B cell (primary cell): ENCODE results near the gene ACKR2. TPM values are rescaled to one million over a fixed set of nuclear protein-coding genes. Genes with fewer than 3 reads are reported as not detected.

Source experiments
- ATAC-seq: fragments of 200-7000 bp; cut with Tn5 transposase; one replicate; pipeline ENCODE4 v1.10.0; 2021; ENCODE audit warnings: low read depth, mild to moderate bottlenecking, moderate number of reproducible peaks, moderate library complexity
- CTCF ChIA-PET: fragments of 350-600 bp; sonication (Branson Sonifier 250); formaldehyde crosslinking; loops from one replicate; lab custom pipeline; 2021; ENCODE audit warnings: antibody characterized with exemption, inconsistent platforms; lab: Charles Lee
- POLR2A ChIA-PET: fragments of 350-600 bp; sonication (Branson Sonifier 250); formaldehyde crosslinking; loops from one replicate; lab custom pipeline; 2021; ENCODE audit warnings: antibody characterized with exemption; lab: Charles Lee
- DNase-seq: peaks from one replicate; pipeline ENCODE4 v3.0.0; 2013
- H2AFZ ChIP-seq: 2 replicates; pipeline ENCODE4 v1.6.1; 2012; ENCODE audit warnings: mild to moderate bottlenecking, low read depth, low read length; ENCODE audit not compliant: insufficient read depth, poor library complexity, severe bottlenecking
- H3K27ac ChIP-seq, 2 donors: 1 replicate in 1 of 2; 2 replicates in 1 of 2; pipeline ENCODE4 v1.5.1; 2012 to 2013; ENCODE audit warnings: low read length in 2 of 2, mild to moderate bottlenecking in 2 of 2, moderate library complexity in 1 of 2
- H3K27me3 ChIP-seq, 4 experiments: fragments of 200-600 bp in 1 of 4; sonication (generic) in 1 of 4; replicated peaks in 1 of 4; 1 replicate in 2 of 4; 2 replicates in 2 of 4; pipeline versions ENCODE4 v1.6.1 to v1.7.0; 2013 to 2016; ENCODE audit warnings: low read length in 3 of 4, mild to moderate bottlenecking in 2 of 4, mixed read lengths in 1 of 4, moderate library complexity in 1 of 4; ENCODE audit not compliant: insufficient read depth in 4 of 4, control insufficient read depth in 3 of 4; ENCODE audit errors: control extremely low read depth in 1 of 4
- H3K36me3 ChIP-seq, 2 experiments: replicated peaks in 1 of 2; 1 replicate in 1 of 2; 2 replicates in 1 of 2; pipeline versions ENCODE4 v1.6.1 to v1.7.1; 2013; ENCODE audit warnings: low read length in 1 of 2; ENCODE audit not compliant: insufficient read depth in 2 of 2, control insufficient read depth in 1 of 2; ENCODE audit errors: control extremely low read depth in 1 of 2, extremely low read depth in 1 of 2
- H3K4me1 ChIP-seq, 2 donors: fragments of 200-600 bp in 1 of 2; sonication (generic) in 1 of 2; 1 replicate in 1 of 2; 2 replicates in 1 of 2; pipeline versions ENCODE4 v1.5.1 to v1.6.1; 2013 to 2017; ENCODE audit warnings: low read length in 2 of 2; ENCODE audit not compliant: control insufficient read depth in 2 of 2, insufficient read depth in 2 of 2
- H3K4me2 ChIP-seq: replicated peaks from 2 replicates; pipeline ENCODE3; 2012; ENCODE audit warnings: mild to moderate bottlenecking, low read depth, low read length; ENCODE audit not compliant: poor library complexity, severe bottlenecking
- H3K4me3 ChIP-seq, 5 experiments: fragments of 200-600 bp in 1 of 5; sonication (generic) in 1 of 5; 1 replicate in 3 of 5; 2 replicates in 2 of 5; pipeline versions ENCODE4 v1.5.1 to v1.7.0; 2011 to 2016; ENCODE audit warnings: low read length in 4 of 5, mild to moderate bottlenecking in 4 of 5, low read depth in 2 of 5, control low read depth in 1 of 5, moderate library complexity in 1 of 5; ENCODE audit not compliant: insufficient read depth in 1 of 5; ENCODE audit errors: control extremely low read depth in 1 of 5, extremely low read depth in 1 of 5
- H3K79me2 ChIP-seq: fragments of 200-600 bp; sonication (generic); one replicate; pipeline ENCODE4 v1.6.0; 2016; ENCODE audit warnings: low read length; ENCODE audit not compliant: control insufficient read depth, insufficient read depth
- H3K9ac ChIP-seq: fragments of 200-600 bp; sonication (generic); 2 replicates; pipeline ENCODE4 v1.6.1; 2017; ENCODE audit warnings: mild to moderate bottlenecking, low read length, moderate library complexity
- H3K9me3 ChIP-seq, 3 donors: one replicate each; pipeline versions ENCODE4 v1.6.1 to v1.7.1; 2013; ENCODE audit warnings: low read length in 2 of 3; ENCODE audit not compliant: control insufficient read depth in 2 of 3, insufficient read depth in 1 of 3; ENCODE audit errors: control extremely low read depth in 1 of 3
- H4K20me1 ChIP-seq: 2 replicates; pipeline ENCODE4 v1.6.0; 2012; ENCODE audit warnings: mild to moderate bottlenecking, low read length; ENCODE audit not compliant: insufficient read depth, control insufficient read depth, poor library complexity, severe bottlenecking
- H3K27ac Mint-ChIP-seq: one replicate; pipeline ENCODE4 v1.8.0; 2021; ENCODE audit warnings: mixed read lengths
- H3K27me3 Mint-ChIP-seq: one replicate; pipeline ENCODE4 v1.8.0; 2021; ENCODE audit warnings: mixed read lengths
- H3K4me1 Mint-ChIP-seq: one replicate; pipeline ENCODE4 v1.8.0; 2021; ENCODE audit warnings: mixed read lengths
- H3K4me3 Mint-ChIP-seq: one replicate; pipeline ENCODE4 v1.8.0; 2021; ENCODE audit warnings: mixed read lengths
- H3K9me3 Mint-ChIP-seq: one replicate; pipeline ENCODE4 v1.8.0; 2022; ENCODE audit warnings: mixed read lengths; ENCODE audit not compliant: insufficient read depth
- CTCF ChIP-seq: fragments of 200-600 bp; IDR thresholded peaks from one replicate; pipeline ENCODE4 v1.8.0; 2022; ENCODE audit warnings: antibody characterized with exemption, mild to moderate bottlenecking
- EZH2 ChIP-seq: IDR thresholded peaks from 2 replicates; pipeline ENCODE4 v1.6.1; 2012; ENCODE audit warnings: borderline replicate concordance, low read depth, mild to moderate bottlenecking, moderate library complexity, low read length; ENCODE audit not compliant: insufficient read depth, poor library complexity, severe bottlenecking
- WGBS: methylation state at CpG from one replicate; pipeline ENCODE4 v1.1.5; 2013; ENCODE audit warnings: missing lambda C conversion rate; ENCODE audit not compliant: insufficient coverage; 5-methylcytosine and 5-hydroxymethylcytosine counted together
- intact Hi-C: fragments of 100-400 bp; cut with micrococcal nuclease; formaldehyde crosslinking; loops from one replicate; pipeline ENCODE4 v1.10.0; 2022
- polyA plus RNA-seq: library from polyadenylated mRNA; depleted of rRNA; stranded (reverse); fragments of >200 nt; gene quantifications from 2 replicates; pipeline ENCODE4 v1.2.3, GENCODE V29; 2012
- total RNA-seq, 2 donors: library from RNA; stranded (reverse); fragments of 120-200 nt in 1 of 2; gene quantifications; 1 replicate in 1 of 2; 2 replicates in 1 of 2; pipeline versions ENCODE4 v1.2.3 to v1.2.4, GENCODE V29; 2013 to 2022

The ACKR2 gene
- total and polyA plus RNA-seq, 2 donors (not counting 1 experiment from before 2014, with no cell fraction given): 0.31 to 1.7 TPM

GRCh38 chr3:42855547-42856380, 46.5 kb downstream of the ACKR2 start:
- Histone ChIP-seq H3K9me3 (no peaks in the 10 kb centered on the region), H3K4me3 (no peak overlapping the region), H3K27me3 (no peaks in the 10 kb centered on the region), H3K79me2 (no peaks in the 10 kb centered on the region), H3K27ac (no peak overlapping the region), H3K4me2 (peak overlapping the region; percentile 18), H3K36me3 (no peaks in the 10 kb centered on the region), H4K20me1 (no peaks in the 10 kb centered on the region), H3K4me1 (peaks cover 12% of the 10 kb centered on the region in 2 donors), H3K9ac (no peak overlapping the region), H2AFZ (no peak overlapping the region)
- no peak for DNase-seq
- ChIA-PET POLR2A (no interaction called here), CTCF (interaction anchor here (1.9 kb wide), 1 partner anchor 16 kb away, joined by 6 read pairs; no protein-coding TSS in a partner anchor)
- 92% methylated on average over 3 of the region's 4 CpGs for WGBS
- peaks cover 21% of the 10 kb centered on the region for H3K4me1 Mint-ChIP-seq
- H3K9me3 Mint-ChIP-seq: no peaks in the 10 kb centered on the region
- ATAC-seq: no peak
- TF ChIP-seq EZH2: no peak
- TF ChIP-seq CTCF: no peak
- no peak overlapping the region for H3K27ac Mint-ChIP-seq
- intact Hi-C loops: no loop called here
- no peak overlapping the region for H3K4me3 Mint-ChIP-seq
- peaks cover 12% of the 10 kb centered on the region for H3K27me3 Mint-ChIP-seq

GRCh38 chr3:42856544-42856943, 47.3 kb downstream of the ACKR2 start:
- ATAC-seq: no peak
- H3K9ac ChIP-seq: no peak overlapping the region
- no peaks in the 10 kb centered on the region for H3K9me3 Mint-ChIP-seq
- TF ChIP-seq CTCF (no peak), EZH2 (no peak)
- no peak overlapping the region for H3K4me3 Mint-ChIP-seq
- no peak overlapping the region for H3K4me3 ChIP-seq
- WGBS: 6% methylated on average over 3 of the region's 3 CpGs
- intact Hi-C loops: no loop called here
- peak overlapping the region; percentile 18 for H3K4me2 ChIP-seq
- H3K27me3 Mint-ChIP-seq: peaks cover 12% of the 10 kb centered on the region
- peak; percentile 16 for DNase-seq
- CTCF ChIA-PET: interaction anchor here (1.9 kb wide), 1 partner anchor 17 kb away, joined by 6 read pairs; no protein-coding TSS in a partner anchor
- no peak overlapping the region for H3K27ac Mint-ChIP-seq
- H3K36me3 ChIP-seq: no peaks in the 10 kb centered on the region
- no peaks in the 10 kb centered on the region for H3K27me3 ChIP-seq
- POLR2A ChIA-PET: no interaction called here
- peaks cover 21% of the 10 kb centered on the region for H3K4me1 Mint-ChIP-seq
- H3K79me2 ChIP-seq: no peaks in the 10 kb centered on the region
- H3K4me1 ChIP-seq: peaks cover 12% of the 10 kb centered on the region in 2 donors
- no peak overlapping the region for H2AFZ ChIP-seq
- H4K20me1 ChIP-seq: no peaks in the 10 kb centered on the region
- H3K27ac ChIP-seq: no peak overlapping the region
- H3K9me3 ChIP-seq: no peaks in the 10 kb centered on the region
